ENCODE measurements around the gene CD300LD.

Gene CD300LD

DNA sequence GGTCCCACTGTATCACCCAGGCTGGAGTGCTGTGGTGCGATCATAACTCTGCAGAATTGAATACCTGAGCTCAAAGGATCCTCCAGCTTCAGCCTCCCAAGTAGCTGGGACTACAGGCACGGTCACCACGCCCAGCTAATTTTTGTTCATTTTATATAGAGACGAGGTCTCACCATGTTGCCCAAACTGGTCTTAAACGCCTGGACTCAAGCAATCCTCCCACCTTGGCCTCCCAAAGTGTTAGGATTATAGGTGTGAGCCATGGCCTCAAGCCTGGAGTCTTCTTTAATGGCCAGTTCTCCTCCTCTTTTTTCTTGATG lies 61.3 kb downstream of the CD300LD start:
- no peaks in the 10 kb centered on the region for H3F3A ChIP-seq (ENCODE audit: control insufficient read depth, insufficient read depth)
- H3K36me3 ChIP-seq (ENCODE audit: control insufficient read depth, low read length) = no peaks in the 10 kb centered on the region
- H3K4me2 ChIP-seq (ENCODE audit: low read length) = no peak overlapping the region
- TF ChIP-seq EZH2phosphoT487 (IDR thresholded peaks at IDR 0.05; ENCODE audit: borderline replicate concordance, low read length) = no peak
- TF ChIP-seq, protein P1, sequence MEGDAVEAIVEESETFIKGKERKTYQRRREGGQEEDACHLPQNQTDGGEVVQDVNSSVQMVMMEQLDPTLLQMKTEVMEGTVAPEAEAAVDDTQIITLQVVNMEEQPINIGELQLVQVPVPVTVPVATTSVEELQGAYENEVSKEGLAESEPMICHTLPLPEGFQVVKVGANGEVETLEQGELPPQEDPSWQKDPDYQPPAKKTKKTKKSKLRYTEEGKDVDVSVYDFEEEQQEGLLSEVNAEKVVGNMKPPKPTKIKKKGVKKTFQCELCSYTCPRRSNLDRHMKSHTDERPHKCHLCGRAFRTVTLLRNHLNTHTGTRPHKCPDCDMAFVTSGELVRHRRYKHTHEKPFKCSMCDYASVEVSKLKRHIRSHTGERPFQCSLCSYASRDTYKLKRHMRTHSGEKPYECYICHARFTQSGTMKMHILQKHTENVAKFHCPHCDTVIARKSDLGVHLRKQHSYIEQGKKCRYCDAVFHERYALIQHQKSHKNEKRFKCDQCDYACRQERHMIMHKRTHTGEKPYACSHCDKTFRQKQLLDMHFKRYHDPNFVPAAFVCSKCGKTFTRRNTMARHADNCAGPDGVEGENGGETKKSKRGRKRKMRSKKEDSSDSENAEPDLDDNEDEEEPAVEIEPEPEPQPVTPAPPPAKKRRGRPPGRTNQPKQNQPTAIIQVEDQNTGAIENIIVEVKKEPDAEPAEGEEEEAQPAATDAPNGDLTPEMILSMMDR (IDR thresholded peaks at IDR 0.05; ENCODE audit: low read depth, low read length, poor library complexity, severe bottlenecking) = no peak
- H3K4me1 ChIP-seq (ENCODE audit: control insufficient read depth, low read length) = peaks cover 4% of the 10 kb centered on the region
- H3K27ac ChIP-seq (ENCODE audit: low read depth, low read length) = no peak overlapping the region
- H3K9me3 ChIP-seq (ENCODE audit: control insufficient read depth, insufficient read depth, low read length) = no peaks in the 10 kb centered on the region
- no peaks in the 10 kb centered on the region for H3K79me2 ChIP-seq (ENCODE audit: control insufficient read depth, low read length)
- no peaks in the 10 kb centered on the region for H3K9me2 ChIP-seq (replicated peaks; ENCODE audit: control insufficient read depth, low read length)
- no peak overlapping the region for H3K4me3 ChIP-seq (ENCODE audit: low read length)
- no peaks in the 10 kb centered on the region for H4K20me1 ChIP-seq (ENCODE audit: control insufficient read depth, insufficient read depth, low read depth, low read length)
- no peaks in the 10 kb centered on the region for H3K27me3 ChIP-seq (ENCODE audit: control insufficient read depth, low read length)
